Midbrain (tissue), 1 donor: ENCODE measurements around the gene GTF2IRD2.
"Not testable (repeated sequence)": the region's sequence is repeated elsewhere in the genome, so short reads cannot be mapped to it uniquely, and the experiment has no call there.

ENCODE experiments used
- DNase-seq: peaks from one replicate; lab custom pipeline; 2025; lab: John Stamatoyannopoulos, UW

GTF2IRD2 gene

GRCh38 chr7:74788369-74789150 lies 62.8 kb downstream of the GTF2IRD2 start:
- DNase-seq, result peak; percentile 91

GRCh38 chr7:74783595-74783994 lies 67.8 kb downstream of the GTF2IRD2 start:
- DNase-seq, result not testable (repeated sequence)

GRCh38 chr7:74781746-74782145 lies 69.7 kb downstream of the GTF2IRD2 start:
- not testable (repeated sequence) for DNase-seq

- not testable (repeated sequence) for DNase-seq
These were observed 72.4 kb downstream of the GTF2IRD2 start for GRCh38 chr7:74779053-74779452.

- not testable (repeated sequence) for DNase-seq
These were observed 76.3 kb downstream of the GTF2IRD2 start for GRCh38 chr7:74775111-74775510.

GRCh38 chr7:74773760-74774750 lies 77.3 kb downstream of the GTF2IRD2 start, which contains the start of gene NCF1:
NCF1 (plus strand) TSS chr7:74774011; CDS start chr7:74774032, 21 bp downstream.
- DNase-seq, result not testable (repeated sequence)

- DNase-seq, result not testable (repeated sequence)
These were observed 79.3 kb downstream of the GTF2IRD2 start for GRCh38 chr7:74772093-74772492.

GRCh38 chr7:74770062-74770461 lies 81.3 kb downstream of the GTF2IRD2 start:
- DNase-seq, result not testable (repeated sequence)

GRCh38 chr7:74766991-74767390 lies 84.4 kb downstream of the GTF2IRD2 start:
- not testable (repeated sequence) for DNase-seq

GRCh38 chr7:74766509-74766908 lies 84.9 kb downstream of the GTF2IRD2 start:
- not testable (repeated sequence) for DNase-seq

- not testable (repeated sequence) for DNase-seq
These were observed 86.0 kb downstream of the GTF2IRD2 start for GRCh38 chr7:74765205-74765918.

GRCh38 chr7:74758982-74759381 lies 92.4 kb downstream of the GTF2IRD2 start:
- not testable (repeated sequence) for DNase-seq

- DNase-seq, result not testable (repeated sequence)
These were observed 93.1 kb downstream of the GTF2IRD2 start for GRCh38 chr7:74758268-74758667.

- not testable (repeated sequence) for DNase-seq
These were observed 94.7 kb downstream of the GTF2IRD2 start for GRCh38 chr7:74756673-74757072.

GRCh38 chr7:74753921-74754482 lies 97.4 kb downstream of the GTF2IRD2 start:
- DNase-seq, result not testable (repeated sequence)
